Tibial nerve (tissue), 3 donors: Measurements from ENCODE around the gene UBALD2.

Experiments used
- POLR2A ChIP-seq, 2 donors: fragments of 450-650 bp; IDR thresholded peaks; one replicate each; pipeline ENCODE4 v1.6.1; 2017; ENCODE audit warnings: antibody characterized with exemption in 2 of 2, mild to moderate bottlenecking in 2 of 2, moderate library complexity in 2 of 2
- TF ChIP-seq, protein P1 (sequence below), 5 experiments: fragments of 200-600 bp in 3 of 5; fragments of 450-650 bp in 2 of 5; sonication (generic) in 3 of 5; IDR thresholded peaks; one replicate each; pipeline ENCODE4 v1.5.1; 2016 to 2019; ENCODE audit warnings: antibody characterized with exemption in 5 of 5, mild to moderate bottlenecking in 3 of 5, moderate library complexity in 2 of 5

DNA sequence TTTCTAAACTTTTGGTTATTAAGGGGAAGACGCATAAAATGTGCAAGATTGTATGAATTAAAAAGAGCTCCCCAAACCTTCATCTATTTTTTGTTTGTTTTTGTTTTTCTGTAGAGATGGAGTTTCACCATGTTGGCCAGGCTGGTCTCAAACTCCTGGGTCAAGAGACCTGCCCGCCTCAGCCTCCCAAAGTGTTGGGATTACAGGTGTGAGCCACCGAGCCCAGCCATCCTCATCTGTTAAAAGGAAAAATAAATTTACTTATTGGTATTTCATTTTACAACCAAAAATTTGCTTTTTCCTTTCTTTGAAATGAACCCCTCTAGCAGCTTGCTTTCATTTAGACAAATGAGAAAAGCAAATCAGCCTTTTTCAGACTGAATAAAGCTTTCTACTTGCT is 48.1 kb upstream of the UBALD2 start:
- TF ChIP-seq POLR2A (IDR thresholded peaks at IDR 0.05), result no peak
- TF ChIP-seq, protein P1, sequence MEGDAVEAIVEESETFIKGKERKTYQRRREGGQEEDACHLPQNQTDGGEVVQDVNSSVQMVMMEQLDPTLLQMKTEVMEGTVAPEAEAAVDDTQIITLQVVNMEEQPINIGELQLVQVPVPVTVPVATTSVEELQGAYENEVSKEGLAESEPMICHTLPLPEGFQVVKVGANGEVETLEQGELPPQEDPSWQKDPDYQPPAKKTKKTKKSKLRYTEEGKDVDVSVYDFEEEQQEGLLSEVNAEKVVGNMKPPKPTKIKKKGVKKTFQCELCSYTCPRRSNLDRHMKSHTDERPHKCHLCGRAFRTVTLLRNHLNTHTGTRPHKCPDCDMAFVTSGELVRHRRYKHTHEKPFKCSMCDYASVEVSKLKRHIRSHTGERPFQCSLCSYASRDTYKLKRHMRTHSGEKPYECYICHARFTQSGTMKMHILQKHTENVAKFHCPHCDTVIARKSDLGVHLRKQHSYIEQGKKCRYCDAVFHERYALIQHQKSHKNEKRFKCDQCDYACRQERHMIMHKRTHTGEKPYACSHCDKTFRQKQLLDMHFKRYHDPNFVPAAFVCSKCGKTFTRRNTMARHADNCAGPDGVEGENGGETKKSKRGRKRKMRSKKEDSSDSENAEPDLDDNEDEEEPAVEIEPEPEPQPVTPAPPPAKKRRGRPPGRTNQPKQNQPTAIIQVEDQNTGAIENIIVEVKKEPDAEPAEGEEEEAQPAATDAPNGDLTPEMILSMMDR (IDR thresholded peaks at IDR 0.05), result no peak
